ENCODE data around the gene CEP126. TPM values are rescaled to one million over a fixed set of nuclear protein-coding genes. Genes with fewer than 3 reads are reported as not detected.

CEP126 gene
- total and polyA plus RNA-seq, 2 donors (not counting 1 experiment from before 2014, with no cell fraction given) = 4.7 to 6.4 TPM

DNA sequence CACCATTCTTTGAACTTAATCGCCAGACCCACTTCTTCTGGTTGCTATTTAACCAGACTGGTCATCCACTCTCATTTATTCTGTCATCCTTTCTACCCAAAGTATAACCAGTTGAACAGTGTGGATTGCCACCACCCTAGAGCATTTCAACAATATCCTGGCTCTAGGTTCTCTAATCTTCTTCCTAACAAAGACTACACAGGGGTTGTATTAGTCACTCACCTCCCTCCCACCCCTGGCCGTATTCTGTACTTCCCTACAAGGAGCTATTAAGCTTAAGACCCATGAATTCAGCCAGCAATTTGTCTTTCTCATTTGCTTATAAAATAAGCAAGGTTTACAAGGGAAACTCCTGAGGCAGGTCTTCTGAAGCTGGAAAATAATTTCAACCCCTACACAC, 46.9 kb upstream of the CEP126 start:
- no peaks in the 10 kb centered on the region for H3K27me3 ChIP-seq (ENCODE audit: control insufficient read depth, insufficient read depth, low read length)
- H3K36me3 ChIP-seq (ENCODE audit: control insufficient read depth, insufficient read depth, low read length) = no peaks in the 10 kb centered on the region
- peaks cover 17% of the 10 kb centered on the region for H3K4me1 ChIP-seq (ENCODE audit: control insufficient read depth, extremely low read depth, insufficient read depth, low read length)
- no peak overlapping the region for H2AFZ ChIP-seq (ENCODE audit: low read length)
- no peak for TF ChIP-seq EZH2 (IDR thresholded peaks at IDR 0.05; ENCODE audit: low read length, missing control alignments)
- TF ChIP-seq CTCF (conservative IDR thresholded peaks at IDR 0.05 in 1 of 2, IDR thresholded peaks at IDR 0.05 in 1 of 2; ENCODE audit: low read depth in 1 of 2, low read length in 2 of 2) = no peak
- no peak overlapping the region for H3K27ac ChIP-seq (ENCODE audit: insufficient read depth, low read length)
- H3K79me2 ChIP-seq (ENCODE audit: control insufficient read depth, insufficient read depth, low read length) = no peaks in the 10 kb centered on the region
- H3K9me3 ChIP-seq (ENCODE audit: control insufficient read depth, insufficient read depth, low read depth, low read length) = no peaks in the 10 kb centered on the region
- no peak overlapping the region for H3K4me2 ChIP-seq (ENCODE audit: extremely low read depth, insufficient read depth, low read length)
- no peaks in the 10 kb centered on the region for H4K20me1 ChIP-seq (ENCODE audit: control insufficient read depth, extremely low read depth, insufficient read depth, low read length)
- H3K4me3 ChIP-seq (replicated peaks in 1 of 4; ENCODE audit: control extremely low read depth in 1 of 4, insufficient read depth in 1 of 4, low read depth in 3 of 4, low read length in 4 of 4) = no peak overlapping the region
- peak; percentile 8 to 83 for DNase-seq (ENCODE audit: low read depth in 2 of 2)
- H3K9ac ChIP-seq (ENCODE audit: insufficient read depth, low read length) = no peak overlapping the region

DNA sequence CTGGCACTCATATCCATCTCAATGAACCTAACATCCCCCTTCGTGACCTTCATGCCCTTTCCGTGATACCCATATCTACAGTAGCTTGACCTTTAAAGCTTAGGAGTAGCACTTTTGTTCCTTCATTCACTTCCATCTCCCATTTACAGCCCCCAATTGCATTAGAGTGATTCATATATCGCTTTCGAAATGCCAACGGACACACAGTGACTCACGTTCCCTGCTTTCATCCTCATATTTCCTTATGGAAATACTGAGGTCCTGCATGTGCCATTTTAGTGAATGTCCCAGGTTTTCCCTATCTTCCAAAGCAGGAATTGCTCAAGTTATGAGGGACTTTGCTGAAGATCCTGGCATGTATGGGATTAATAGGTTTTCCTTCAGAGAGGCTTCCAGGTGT, 44.3 kb upstream of the CEP126 start:
- Histone ChIP-seq H3K4me2 (ENCODE audit: extremely low read depth, insufficient read depth, low read length) (no peak overlapping the region), H3K4me1 (ENCODE audit: control insufficient read depth, extremely low read depth, insufficient read depth, low read length) (peaks cover 14% of the 10 kb centered on the region), H3K9me3 (ENCODE audit: control insufficient read depth, insufficient read depth, low read depth, low read length) (no peaks in the 10 kb centered on the region)

GRCh38 chr11:101872171-101872882, 42.5 kb upstream of the CEP126 start:
- Histone ChIP-seq H3K4me1 (ENCODE audit: control insufficient read depth, extremely low read depth, insufficient read depth, low read length) (peaks cover 8% of the 10 kb centered on the region), H3K4me2 (ENCODE audit: extremely low read depth, insufficient read depth, low read length) (no peak overlapping the region), H2AFZ (ENCODE audit: low read length) (no peak overlapping the region), H3K4me3 (replicated peaks in 1 of 4; ENCODE audit: control extremely low read depth in 1 of 4, insufficient read depth in 1 of 4, low read depth in 3 of 4, low read length in 4 of 4) (no peak overlapping the region), H3K36me3 (ENCODE audit: control insufficient read depth, insufficient read depth, low read length) (no peaks in the 10 kb centered on the region), H3K27me3 (ENCODE audit: control insufficient read depth, insufficient read depth, low read length) (no peaks in the 10 kb centered on the region), H3K9me3 (ENCODE audit: control insufficient read depth, insufficient read depth, low read depth, low read length) (no peaks in the 10 kb centered on the region), H3K9ac (ENCODE audit: insufficient read depth, low read length) (no peak overlapping the region), H3K27ac (ENCODE audit: insufficient read depth, low read length) (no peak overlapping the region), H3K79me2 (ENCODE audit: control insufficient read depth, insufficient read depth, low read length) (no peaks in the 10 kb centered on the region), H4K20me1 (ENCODE audit: control insufficient read depth, extremely low read depth, insufficient read depth, low read length) (no peaks in the 10 kb centered on the region)
- DNase-seq (ENCODE audit: low read depth in 2 of 2) = peak; percentile 2 to 16
- TF ChIP-seq CTCF (conservative IDR thresholded peaks at IDR 0.05 in 1 of 2, IDR thresholded peaks at IDR 0.05 in 1 of 2; ENCODE audit: low read depth in 1 of 2, low read length in 2 of 2) = no peak
- TF ChIP-seq EZH2 (IDR thresholded peaks at IDR 0.05; ENCODE audit: low read length, missing control alignments) = no peak

More for the DNA sequence above, 44.3 kb upstream of the CEP126 start:
- peak; percentile 80 to 82 for DNase-seq (ENCODE audit: low read depth in 2 of 2)
- Histone ChIP-seq H3K4me3 (replicated peaks in 1 of 4; ENCODE audit: control extremely low read depth in 1 of 4, insufficient read depth in 1 of 4, low read depth in 3 of 4, low read length in 4 of 4) (no peak overlapping the region), H4K20me1 (ENCODE audit: control insufficient read depth, extremely low read depth, insufficient read depth, low read length) (no peaks in the 10 kb centered on the region), H3K79me2 (ENCODE audit: control insufficient read depth, insufficient read depth, low read length) (no peaks in the 10 kb centered on the region), H3K27ac (ENCODE audit: insufficient read depth, low read length) (no peak overlapping the region), H3K9ac (ENCODE audit: insufficient read depth, low read length) (no peak overlapping the region), H2AFZ (ENCODE audit: low read length) (no peak overlapping the region), H3K27me3 (ENCODE audit: control insufficient read depth, insufficient read depth, low read length) (no peaks in the 10 kb centered on the region), H3K36me3 (ENCODE audit: control insufficient read depth, insufficient read depth, low read length) (no peaks in the 10 kb centered on the region)
- TF ChIP-seq CTCF (conservative IDR thresholded peaks at IDR 0.05 in 1 of 2, IDR thresholded peaks at IDR 0.05 in 1 of 2; ENCODE audit: low read depth in 1 of 2, low read length in 2 of 2) = no peak
- no peak for TF ChIP-seq EZH2 (IDR thresholded peaks at IDR 0.05; ENCODE audit: low read length, missing control alignments)
